Measurements from ENCODE around the gene TMIGD3.
"Not testable (repeated sequence)": the region's sequence is repeated elsewhere in the genome, so short reads cannot be mapped to it uniquely, and the experiment has no call there.

The TMIGD3 gene

GRCh38 chr1:111503585-111504060 is at the start of gene TMIGD3, which contains the start of gene ADORA3:
Gene TMIGD3, minus strand, starts transcription at chr1:111503633. Its CDS starts 279 bp downstream, at chr1:111503354.
Gene ADORA3, minus strand, starts transcription at chr1:111503633. Its CDS starts 279 bp downstream, at chr1:111503354.
- no peak for DNase-seq (ENCODE audit: low read depth)

- DNase-seq (ENCODE audit: low read depth): no peak
These were observed 49.8 kb upstream of the TMIGD3 start for GRCh38 chr1:111553196-111553595.

DNA sequence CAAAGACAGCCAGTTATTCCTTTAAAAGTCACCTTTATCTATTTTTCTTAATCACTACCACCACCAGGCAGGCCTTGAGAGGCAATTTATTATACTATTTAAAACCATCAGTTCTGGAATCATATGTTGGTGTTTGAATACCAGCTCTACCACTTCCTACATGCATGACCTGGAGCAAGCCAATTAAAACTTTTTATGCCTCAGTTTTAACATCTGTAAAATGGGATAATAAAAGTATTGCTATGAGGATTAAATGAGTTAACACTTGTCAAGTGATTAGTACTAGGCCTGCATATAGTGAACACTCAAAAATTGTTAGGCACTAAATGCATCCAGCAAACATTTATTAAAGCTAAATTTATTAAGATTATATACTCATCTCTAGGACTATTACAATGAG is 49.2 kb upstream of the TMIGD3 start:
- DNase-seq (ENCODE audit: low read depth): no peak

GRCh38 chr1:111551623-111552411 is 48.4 kb upstream of the TMIGD3 start:
- no peak for DNase-seq (ENCODE audit: low read depth)

GRCh38 chr1:111547786-111548185 is 44.4 kb upstream of the TMIGD3 start:
- not testable (repeated sequence) for DNase-seq (ENCODE audit: low read depth)

GRCh38 chr1:111542187-111542586 is 38.8 kb upstream of the TMIGD3 start:
- DNase-seq (ENCODE audit: low read depth): no peak

DNA sequence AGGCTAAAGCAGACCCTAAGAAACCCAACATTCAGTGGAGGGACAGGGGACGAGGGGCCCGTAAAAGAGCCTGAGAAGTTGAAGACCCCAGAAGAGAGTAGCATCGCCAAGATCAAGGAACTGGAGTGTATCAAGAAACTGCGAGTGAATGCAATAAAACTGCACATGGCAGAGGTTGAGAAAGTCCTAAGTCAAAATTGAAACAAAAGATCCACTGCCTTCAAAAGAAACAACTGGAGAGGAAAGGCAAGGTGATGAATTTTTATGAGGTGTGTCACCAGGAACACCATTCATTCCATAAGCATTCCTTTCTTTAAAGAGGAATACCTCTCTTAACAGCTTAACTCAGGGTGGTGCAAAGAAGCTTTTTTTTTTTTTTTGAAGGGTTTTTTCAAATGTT is 38.3 kb upstream of the TMIGD3 start:
- DNase-seq (ENCODE audit: low read depth): no peak

GRCh38 chr1:111540928-111541327 is 37.5 kb upstream of the TMIGD3 start:
- no peak for DNase-seq (ENCODE audit: low read depth)

- DNase-seq (ENCODE audit: low read depth): no peak
These were observed 35.1 kb upstream of the TMIGD3 start for GRCh38 chr1:111538343-111539025.

DNA sequence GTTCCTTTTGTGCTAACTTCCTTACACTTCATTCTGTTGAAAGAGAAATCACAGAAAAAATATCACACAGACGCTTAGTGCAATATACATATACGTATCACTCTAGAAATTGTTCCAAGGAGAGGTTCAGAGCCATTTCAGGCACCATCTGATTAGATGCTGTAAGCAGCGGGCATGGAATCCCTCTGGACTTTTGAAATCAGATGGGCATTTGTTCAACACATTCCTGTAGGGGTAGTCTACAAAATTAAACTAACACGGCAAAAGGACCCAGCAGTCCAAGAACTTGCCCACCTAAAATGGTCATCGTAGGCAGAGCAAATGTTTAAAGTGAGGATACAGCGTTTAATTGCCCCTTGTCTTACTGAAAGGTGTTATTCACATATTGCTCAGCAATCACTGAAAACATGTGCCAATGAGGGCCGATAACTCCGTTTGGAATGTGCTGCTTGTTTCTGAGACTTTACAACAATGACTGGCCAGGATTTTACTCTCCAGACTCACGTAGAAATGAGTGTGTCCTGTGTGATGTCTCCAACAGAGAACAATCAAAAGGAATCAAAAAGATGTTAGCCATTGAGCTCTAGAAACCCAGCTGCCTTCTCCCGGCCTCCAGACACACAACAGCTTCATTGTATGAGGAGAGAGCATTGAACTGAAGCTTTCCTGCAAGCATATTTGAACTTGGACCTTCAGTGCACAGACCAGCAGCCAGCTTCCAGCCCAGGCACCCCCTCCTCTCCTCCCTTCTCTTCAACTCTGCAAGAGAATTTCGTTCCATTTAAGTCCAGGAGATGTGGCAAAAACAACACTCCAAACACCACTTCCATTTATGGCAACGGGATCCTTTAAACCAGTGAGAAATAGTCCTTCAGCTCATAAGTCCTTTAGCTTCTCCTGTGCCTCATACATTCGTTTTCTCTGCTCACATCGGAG is 32.1 kb upstream of the TMIGD3 start:
- DNase-seq (ENCODE audit: low read depth): no peak

- DNase-seq (ENCODE audit: low read depth): no peak
These were observed 16.6 kb upstream of the TMIGD3 start for GRCh38 chr1:111520053-111520452.

DNA sequence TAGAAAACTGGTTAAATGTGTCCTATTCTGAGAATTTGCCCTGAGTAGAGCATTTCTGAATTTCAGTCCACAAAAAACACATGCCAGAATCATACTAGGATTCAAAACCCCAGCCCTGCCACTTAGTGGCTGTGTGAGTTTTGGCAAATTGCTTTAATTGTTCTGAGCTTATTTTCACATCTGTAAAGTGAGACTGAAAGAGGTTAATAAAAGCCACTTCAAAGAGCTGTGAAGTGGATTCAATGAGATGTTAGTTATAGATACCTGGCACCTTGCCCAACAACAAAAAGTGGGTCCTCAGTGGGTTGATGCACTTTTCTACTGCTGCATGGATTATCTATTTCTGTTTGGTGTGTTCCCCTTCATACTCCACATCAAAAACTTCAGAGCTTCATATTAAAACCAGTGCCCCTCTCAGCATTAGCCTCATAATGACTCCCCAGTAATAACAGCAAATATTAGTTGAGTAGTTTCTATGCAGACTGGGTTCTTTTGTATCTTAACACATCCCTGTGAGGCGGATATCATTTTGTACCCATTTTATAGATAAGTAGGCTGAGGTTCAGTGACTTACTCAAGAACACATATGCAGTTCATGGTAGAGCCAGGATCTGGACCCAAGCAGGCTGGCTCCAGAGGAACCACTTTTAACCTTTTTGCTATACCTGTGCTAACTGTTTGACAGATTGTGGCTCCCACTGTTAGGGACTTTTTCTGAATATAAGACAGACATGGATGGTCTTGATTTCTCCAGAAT is 14.2 kb upstream of the TMIGD3 start:
- no peak for DNase-seq (ENCODE audit: low read depth)

GRCh38 chr1:111516005-111516535 is 12.6 kb upstream of the TMIGD3 start:
- no peak for DNase-seq (ENCODE audit: low read depth)

- DNase-seq (ENCODE audit: low read depth): peak; percentile 16
These were observed 12.0 kb upstream of the TMIGD3 start for GRCh38 chr1:111515291-111516004.

DNA sequence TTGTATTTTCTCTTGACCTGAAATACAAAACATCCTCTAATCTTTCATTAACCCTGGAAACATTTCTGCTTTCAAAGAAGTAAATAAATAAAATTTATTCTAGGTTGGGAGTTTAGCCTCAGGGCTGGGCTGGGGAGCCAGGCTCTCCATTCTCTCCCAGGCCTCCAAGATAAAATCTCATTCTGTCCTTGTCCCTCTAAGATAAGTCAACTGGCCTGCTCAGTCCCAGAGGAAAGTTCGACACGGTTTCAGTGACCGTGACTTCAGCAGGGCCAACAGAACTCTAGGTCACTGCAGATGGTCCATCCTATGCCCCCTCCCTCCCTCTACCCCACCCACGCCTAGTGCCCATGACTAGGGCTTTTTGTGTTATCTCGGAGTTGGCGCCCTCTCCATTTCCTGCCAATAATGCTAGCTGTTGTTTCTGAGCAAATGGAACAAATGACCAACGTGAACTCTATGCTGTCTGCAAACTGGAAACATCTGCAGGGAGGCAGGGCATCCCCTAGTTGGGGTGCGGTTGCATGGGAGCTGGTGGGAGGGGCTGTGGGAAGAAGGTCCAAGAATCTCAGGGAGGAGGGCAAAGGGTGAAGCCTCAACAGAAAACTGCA is 10.1 kb upstream of the TMIGD3 start:
- DNase-seq (ENCODE audit: low read depth): no peak

GRCh38 chr1:111512931-111513330 is 9.5 kb upstream of the TMIGD3 start:
- no peak for DNase-seq (ENCODE audit: low read depth)

GRCh38 chr1:111512132-111512889 is 8.9 kb upstream of the TMIGD3 start:
- no peak for DNase-seq (ENCODE audit: low read depth)

- no peak for DNase-seq (ENCODE audit: low read depth)
These were observed 7.9 kb upstream of the TMIGD3 start for GRCh38 chr1:111511370-111511769.

DNA sequence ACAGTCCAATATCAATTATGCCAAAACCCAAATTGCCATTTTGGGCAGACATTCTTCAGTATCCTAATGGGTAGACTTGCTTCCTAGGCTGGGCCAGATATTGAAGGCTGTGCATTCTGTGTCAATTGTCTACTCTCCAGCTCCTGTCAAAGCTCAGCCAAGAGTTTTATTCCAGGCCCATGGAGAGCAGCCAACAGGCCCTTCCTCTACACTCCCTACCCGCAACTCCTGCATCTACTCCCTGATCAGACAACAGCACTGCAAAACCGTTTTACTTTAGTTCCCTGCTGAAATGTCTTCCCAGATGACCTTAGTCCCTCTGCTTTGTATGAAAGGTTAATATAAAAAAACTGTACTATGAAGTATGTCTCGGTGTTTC is 6.6 kb upstream of the TMIGD3 start:
- no peak for DNase-seq (ENCODE audit: low read depth)

All from stimulated activated CD8-positive, alpha-beta memory T cell treated with anti-CD3 and anti-CD28 coated beads, Interleukin-12 subunit alpha, Interleukin-12 subunit beta, amount 100 ng/mL, for 4 hours (primary cell).